ENCODE measurements around the gene NEK2.

- TF ChIP-seq EZH2 (IDR thresholded peaks at IDR 0.05) (no peak), EZH2phosphoT487 (IDR thresholded peaks at IDR 0.05) (no peak)
- TF ChIP-seq, protein P1, sequence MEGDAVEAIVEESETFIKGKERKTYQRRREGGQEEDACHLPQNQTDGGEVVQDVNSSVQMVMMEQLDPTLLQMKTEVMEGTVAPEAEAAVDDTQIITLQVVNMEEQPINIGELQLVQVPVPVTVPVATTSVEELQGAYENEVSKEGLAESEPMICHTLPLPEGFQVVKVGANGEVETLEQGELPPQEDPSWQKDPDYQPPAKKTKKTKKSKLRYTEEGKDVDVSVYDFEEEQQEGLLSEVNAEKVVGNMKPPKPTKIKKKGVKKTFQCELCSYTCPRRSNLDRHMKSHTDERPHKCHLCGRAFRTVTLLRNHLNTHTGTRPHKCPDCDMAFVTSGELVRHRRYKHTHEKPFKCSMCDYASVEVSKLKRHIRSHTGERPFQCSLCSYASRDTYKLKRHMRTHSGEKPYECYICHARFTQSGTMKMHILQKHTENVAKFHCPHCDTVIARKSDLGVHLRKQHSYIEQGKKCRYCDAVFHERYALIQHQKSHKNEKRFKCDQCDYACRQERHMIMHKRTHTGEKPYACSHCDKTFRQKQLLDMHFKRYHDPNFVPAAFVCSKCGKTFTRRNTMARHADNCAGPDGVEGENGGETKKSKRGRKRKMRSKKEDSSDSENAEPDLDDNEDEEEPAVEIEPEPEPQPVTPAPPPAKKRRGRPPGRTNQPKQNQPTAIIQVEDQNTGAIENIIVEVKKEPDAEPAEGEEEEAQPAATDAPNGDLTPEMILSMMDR (IDR thresholded peaks at IDR 0.05): no peak
Measured at GRCh38 chr1:211643324-211644212, 31.9 kb downstream of the NEK2 start.
